Measurements from ENCODE around the gene SLC22A24.
"Not testable (repeated sequence)": the region's sequence is repeated elsewhere in the genome, so short reads cannot be mapped to it uniquely, and the experiment has no call there.

The SLC22A24 gene, protein sequence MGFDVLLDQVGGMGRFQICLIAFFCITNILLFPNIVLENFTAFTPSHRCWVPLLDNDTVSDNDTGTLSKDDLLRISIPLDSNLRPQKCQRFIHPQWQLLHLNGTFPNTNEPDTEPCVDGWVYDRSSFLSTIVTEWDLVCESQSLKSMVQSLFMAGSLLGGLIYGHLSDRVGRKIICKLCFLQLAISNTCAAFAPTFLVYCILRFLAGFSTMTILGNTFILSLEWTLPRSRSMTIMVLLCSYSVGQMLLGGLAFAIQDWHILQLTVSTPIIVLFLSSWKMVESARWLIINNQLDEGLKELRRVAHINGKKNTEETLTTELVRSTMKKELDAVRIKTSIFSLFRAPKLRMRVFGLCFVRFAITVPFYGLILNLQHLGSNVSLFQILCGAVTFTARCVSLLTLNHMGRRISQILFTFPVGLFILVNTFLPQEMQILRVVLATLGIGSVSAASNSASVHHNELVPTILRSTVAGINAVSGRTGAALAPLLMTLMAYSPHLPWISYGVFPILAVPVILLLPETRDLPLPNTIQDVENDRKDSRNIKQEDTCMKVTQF

DNA sequence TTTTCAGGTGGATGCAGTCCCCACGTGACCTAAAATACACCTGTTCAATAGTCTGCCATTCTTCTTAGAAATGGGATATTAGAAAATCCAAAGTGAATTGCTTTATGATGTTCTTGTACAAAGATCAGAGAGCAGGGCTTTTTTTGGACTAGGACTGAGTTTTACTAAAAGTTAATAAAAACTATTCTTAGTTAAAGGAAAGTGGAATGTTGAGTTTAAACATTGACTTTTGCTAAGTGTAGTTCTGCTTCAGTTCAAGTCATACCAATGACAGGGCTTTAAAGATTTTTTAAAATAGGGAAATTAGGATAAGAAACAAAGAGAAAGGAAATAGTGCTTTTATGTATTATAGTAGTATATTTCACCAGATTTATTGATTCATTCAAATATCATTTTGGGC is at the start of gene SLC22A24:
TSS of gene SLC22A24 (minus strand) at position 101 of the 400 bp plus-strand sequence. CDS start 442 bp downstream, outside the sequence.
- DNase-seq (ENCODE audit: low read depth in 2 of 2) = no peak

DNA sequence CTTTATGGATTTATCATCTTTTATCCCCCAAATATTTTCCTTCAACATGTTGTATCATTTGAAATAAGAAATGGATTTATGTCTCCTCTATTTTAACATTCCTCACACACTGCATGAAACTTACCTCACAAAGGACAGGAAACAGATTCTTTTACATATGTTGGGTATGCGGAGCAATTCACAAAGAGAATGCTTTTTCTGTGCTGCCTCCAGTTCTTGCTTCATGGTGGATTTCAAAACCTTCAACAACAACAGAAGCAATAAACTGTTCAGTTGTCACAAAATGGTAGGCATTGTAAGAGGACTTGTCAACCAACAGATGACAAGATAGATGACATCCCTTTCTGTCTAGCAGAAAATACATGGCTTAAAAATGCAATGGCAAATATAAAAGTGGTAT is 36.5 kb upstream of the SLC22A24 start:
- DNase-seq (ENCODE audit: low read depth in 2 of 2) = no peak

DNA sequence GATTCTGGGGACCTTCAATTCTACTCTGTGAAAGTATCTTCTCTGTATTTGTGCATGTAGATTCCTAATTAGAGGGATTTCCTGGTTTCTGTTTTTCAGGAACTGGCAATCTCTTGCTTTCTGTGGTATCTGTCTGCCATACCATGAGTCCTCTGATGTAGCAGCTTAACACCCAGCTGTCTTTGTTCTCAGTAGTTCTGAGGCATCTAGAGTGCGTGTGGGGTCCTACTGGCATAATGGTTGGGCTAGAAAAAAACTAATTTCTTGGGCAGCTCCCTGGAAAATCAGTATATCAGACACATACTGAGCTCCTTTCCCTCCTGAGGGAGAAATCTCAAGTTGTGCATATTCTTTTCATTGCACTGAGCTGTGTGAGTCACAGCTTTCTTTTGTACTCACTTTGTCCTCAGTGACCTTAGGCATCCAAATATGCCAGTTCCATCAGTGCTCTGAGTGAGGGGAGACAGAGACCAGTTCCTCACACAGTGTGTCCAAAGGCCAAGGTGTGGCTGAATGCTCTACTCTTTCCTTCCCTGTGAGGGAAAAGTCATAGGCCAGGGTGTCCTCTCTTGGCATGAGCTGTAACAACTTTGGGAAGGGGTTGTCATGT is 35.5 kb upstream of the SLC22A24 start:
- DNase-seq (ENCODE audit: low read depth in 2 of 2) = no peak

DNA sequence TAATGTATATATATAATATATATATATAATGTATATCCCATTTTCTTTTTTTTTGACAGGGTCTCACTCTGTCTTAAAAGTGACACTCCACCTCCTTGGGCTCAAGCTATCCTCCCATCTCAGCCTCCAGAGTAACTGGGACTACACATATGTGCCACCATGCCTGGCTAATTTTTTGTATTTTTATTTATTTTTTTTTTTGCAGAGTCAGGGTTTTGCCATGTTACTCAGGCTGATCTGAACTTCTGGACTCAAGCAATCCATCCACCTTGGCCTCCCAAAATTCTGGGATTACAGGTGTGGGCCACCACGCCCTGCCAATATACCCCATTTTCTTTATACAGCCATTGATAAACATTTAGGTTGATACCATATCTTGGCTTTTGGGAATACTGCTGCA is 33.9 kb upstream of the SLC22A24 start:
- no peak for DNase-seq (ENCODE audit: low read depth in 2 of 2)

DNA sequence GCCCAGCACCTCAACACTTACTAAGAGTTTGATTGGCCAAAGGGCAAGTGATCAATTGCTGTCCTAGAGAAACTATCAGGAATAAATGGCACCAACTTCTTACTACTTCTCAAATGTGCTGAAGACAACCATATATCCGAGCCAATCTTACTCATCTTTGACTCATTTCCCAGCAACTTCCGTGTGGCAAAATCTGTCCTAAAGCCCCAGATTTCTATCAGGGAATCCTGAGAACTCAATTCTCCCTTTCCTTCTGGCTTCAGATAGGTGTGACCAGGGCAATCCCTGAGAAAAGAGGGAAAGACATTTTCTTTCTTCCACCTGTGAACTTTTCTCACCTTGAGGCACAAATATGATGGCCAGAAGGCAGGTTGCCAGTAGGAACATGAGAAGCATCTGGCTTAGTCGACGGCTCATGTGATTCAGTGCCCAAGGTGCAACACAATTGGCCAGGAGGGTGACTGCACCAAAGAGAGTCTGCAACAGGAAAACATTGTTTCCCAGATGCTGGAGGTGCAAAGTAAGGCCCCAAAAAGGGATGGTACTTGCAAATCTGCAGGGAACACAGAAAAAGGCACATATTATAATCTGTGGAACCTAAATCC is 21.8 kb upstream of the SLC22A24 start:
- DNase-seq (ENCODE audit: low read depth in 2 of 2) = no peak

DNA sequence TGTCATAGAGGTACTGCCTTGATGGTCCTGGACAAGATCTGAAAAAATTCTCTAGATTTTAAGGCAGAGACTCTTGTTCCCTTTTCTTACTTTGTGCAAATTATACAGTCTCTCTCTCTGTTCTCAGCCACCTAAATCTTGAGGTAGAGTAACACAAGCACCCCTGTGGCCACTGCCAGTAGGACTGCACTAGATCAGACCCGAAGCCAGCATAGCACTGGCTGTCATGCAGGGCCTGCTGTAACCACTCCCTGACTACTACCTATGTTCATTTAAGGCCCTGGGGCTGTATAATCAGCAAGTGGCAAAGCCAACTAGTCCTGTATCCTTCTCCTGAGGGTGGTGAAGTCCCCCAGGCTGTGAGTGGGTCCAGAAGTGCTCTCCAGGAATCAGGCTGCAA is 11.8 kb upstream of the SLC22A24 start:
- DNase-seq (ENCODE audit: low read depth in 2 of 2) = no peak

DNA sequence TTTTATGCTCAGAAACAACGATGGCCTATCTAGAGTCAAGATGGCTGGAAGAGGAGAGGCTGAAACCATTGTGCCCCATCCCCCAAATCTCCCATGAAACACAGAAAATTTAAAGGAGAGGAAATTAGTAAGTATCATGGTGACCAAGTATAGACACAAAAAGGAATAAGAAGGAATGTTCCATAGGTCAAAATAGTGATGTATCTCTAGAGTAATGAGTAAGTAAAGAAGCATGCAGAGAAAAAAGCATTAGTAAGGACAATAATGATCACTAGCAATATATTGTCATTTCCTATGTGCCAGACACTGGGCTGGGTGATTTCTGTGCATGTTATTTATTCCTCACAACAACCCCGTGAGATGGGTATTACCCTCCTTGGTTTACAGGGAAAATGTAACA is 2.6 kb upstream of the SLC22A24 start:
- DNase-seq (ENCODE audit: low read depth in 2 of 2) = no peak

DNA sequence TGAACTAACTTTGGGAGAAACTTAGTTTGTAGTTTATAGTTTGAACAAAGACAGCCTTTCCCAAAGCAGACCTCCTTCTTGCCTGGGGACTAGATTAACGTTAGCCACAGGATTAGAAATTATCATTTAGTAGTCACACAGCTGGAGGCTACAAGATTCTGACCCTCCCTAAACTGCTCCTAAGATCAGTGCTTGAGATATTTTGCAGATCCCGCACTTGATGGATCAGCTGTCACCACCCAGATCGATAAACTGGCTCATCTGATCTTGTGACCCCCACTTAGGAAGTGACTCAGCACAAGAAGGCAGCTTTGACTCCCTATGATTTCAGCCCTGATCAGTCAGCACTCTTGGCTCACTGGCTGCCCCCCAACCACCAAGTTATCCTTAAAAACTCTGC is 1.6 kb downstream of the SLC22A24 start:
- no peak for DNase-seq (ENCODE audit: low read depth in 2 of 2)

DNA sequence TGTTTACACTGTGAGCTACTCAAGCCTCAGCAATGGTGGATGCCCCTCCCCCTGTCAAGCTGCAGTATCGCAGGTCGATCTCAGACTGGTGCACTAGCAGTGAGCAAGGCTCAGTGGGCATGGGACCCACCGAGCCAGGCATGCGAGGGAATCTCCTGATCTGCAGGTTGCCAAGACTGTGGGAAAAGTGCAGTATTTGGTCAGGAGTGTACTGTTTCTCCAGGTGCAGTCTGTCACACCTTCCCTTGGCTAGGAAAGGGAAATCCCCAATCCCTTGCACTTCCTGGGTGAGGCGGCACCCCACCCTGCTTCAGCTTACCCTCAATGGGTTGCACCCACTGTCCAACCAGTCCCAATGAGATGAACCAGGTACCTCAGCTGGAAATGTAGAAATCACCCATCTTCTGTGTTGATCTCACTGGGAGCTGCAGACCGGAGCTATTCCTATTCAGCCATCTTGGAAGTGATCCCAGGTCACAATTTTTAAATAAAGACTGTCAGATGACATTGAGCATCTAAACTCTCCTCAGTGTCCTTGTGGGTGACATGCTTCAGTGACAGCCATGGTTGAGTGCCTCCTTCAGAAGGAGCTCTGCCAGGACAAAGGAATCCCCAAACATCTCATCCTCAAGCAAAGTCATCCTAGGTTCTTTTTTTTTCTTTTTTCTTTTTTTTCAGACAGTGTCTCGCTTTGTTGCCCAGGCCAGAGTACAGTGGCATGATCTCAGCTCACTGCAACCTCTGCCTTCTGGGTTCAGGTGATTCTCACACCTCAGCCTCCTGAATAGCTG is 10.8 kb downstream of the SLC22A24 start:
- DNase-seq (ENCODE audit: low read depth in 2 of 2) = no peak

DNA sequence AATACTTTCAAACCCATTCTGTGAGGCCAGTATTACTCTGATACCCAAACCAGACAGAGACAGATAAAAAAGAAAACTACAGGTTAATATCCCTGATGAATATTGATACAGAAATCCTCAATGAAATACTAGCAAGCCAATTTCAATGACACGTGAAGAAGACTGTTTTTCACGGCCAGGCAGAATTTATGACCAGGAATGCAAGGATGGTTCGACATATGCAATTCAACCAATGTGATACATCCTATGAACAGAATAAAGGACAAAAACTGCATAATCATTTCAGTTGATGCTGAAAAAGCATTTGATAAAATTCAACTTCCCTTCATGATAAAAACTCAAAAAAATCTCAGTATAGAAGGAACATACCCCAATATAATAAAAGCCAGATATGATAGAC is 44.5 kb downstream of the SLC22A24 start:
- DNase-seq (ENCODE audit: low read depth in 2 of 2) = no peak

DNA sequence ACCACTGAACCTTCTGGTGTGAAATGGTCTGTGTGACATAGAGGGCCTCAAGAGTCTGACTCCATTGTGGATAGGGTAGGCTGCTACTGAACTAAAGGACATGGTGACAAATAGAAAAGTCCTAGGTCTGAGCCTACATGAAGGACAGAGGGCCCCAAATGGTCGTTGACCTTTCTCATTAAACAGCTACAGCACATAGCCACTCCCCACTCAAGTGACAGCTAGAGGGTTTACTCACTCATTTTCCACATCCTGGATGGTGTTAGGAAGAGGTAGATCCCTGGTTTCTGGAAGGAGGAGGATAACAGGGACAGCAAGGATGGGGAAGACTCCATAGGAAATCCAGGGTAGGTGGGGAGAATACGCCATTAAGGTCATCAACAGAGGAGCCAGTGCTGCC is 63.3 kb downstream of the SLC22A24 start:
- DNase-seq (ENCODE audit: low read depth in 2 of 2) = no peak

DNA sequence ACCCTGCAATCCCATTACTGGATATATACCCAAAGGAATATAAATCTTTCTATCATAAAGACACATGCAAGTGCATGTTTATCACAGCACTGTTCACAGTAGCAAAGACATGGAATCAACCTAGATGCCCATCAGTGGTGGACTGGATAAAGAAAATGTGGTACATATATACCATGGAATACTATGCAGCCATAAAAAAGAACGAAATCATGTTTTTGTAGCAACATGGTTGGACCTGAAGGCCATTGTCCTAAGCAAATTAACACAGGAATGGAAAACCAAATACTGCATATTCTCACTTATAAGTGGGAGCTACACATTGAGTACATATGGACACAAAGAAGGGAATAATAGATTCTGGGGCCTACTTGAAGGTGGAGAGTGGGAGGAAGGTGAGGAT is 97.8 kb downstream of the SLC22A24 start:
- not testable (repeated sequence) for DNase-seq (ENCODE audit: low read depth in 2 of 2)

DNA sequence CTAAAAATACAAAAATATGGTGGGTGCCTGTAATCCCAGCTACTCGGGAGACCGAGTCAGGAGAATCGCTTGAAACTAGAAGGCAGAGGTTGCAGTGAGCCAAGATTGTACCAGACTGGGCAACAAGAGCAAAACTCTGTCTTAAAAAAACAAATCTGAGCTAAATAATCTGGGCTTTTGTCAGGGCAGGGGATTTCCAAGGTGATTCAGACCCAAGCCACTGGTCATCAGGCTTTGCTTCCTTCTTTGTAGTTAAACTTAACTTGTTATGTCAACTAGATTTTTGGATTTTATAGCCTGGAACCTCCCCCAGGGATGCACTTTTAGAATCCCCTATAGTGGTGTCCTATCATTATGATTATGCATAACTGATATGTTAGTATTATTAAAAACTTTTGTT is 101.4 kb downstream of the SLC22A24 start:
- DNase-seq (ENCODE audit: low read depth in 2 of 2) = no peak

DNA sequence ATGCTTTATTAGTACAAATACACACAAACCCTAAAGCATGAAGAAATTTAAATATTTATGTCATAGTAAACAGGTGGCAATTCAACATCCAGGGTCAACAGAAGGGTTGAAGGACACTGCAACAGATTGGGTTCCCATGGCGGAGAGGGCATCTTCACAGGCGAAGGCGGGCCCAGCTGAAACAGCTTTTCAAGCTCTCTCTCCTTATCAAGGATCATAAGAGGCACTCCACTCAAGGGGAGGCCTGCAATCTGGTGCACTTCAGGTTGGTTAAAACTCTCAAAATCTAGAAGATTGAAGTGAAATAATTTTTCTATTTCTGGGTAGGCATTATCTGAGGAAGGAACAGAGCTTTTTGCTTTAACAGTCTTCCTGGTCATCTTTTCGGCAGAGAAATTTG is 111.6 kb downstream of the SLC22A24 start:
- DNase-seq (ENCODE audit: low read depth in 2 of 2) = no peak
